ENCODE measurements around the gene ZNF669.

Gene ZNF669

DNA sequence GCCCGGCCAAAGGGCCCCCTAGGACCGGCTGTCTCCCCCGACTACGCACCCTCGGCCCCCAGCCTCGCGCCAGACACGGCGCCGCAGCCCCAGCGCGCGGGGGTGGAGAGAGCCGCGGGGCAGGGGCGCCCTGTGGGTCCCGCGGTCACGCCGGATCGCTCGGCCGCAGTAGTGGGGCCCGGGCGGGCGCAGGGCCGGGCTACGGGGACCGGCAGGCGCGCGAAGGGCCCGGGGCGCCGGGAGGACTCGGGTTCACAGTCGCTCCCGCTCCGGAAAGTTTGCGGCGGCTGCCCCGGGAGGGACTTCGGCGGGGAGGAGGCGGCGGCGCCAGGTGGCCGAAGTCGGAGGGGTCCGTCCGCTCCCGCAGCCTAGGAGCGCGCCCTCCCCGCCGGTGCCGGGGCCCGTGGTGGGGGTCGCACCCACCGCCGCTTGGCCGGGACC lies 7.1 kb upstream of the ZNF669 start:
- no peak for DNase-seq (ENCODE audit: low read depth)

DNA sequence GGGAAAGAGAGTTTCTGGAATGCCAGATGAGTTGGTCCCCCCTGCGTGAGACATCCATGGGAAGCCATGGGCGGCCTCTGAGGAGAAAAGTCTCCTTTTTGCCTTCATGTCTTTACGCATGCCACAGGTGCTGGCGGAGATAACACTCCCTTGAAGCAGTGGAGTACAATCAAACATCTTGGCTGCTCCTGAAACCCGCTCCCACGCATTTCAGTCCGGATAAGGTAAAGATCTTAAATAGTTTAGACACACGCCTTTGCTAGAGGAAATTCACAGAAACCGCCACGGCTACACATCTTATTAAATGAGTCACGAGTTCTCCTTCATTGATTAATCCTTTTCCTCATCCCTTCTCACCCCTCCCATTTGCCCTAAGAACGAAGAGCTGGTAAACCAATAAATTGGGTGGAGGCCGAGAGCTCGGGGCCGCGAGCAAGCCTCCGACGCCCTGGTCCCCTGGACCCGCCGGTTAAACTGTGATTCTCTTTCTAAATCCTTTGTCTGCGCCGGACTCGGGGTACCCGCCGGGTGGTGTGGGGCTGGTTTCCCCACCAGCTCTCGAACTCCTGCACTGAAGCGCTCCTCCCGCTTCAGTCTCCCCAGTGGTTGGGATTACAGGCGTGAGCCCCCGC lies 6.6 kb upstream of the ZNF669 start:
- DNase-seq (ENCODE audit: low read depth), result no peak

DNA sequence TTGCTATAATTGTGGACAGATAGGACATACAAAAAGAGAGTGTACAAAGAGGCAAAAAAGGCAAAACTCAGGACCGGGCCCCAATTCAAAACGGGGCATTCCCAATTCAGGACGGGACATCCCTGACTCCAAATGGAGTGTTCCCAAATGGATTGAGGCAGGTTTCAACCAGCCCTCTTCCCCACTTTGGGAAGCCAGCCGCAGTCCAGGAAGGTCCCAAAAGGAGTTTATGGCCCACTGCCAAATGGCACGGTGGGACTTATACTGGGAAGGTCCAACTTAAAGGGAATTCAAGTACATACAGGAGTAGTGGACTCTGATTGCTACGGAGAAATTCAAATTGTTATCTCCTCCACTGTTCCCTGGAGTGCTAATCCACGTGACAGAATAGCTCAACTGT lies 3.5 kb upstream of the ZNF669 start:
- DNase-seq (ENCODE audit: low read depth), result no peak

GRCh38 chr1:247105966-247106365 lies 1.8 kb upstream of the ZNF669 start:
- no peak for DNase-seq (ENCODE audit: low read depth)

DNA sequence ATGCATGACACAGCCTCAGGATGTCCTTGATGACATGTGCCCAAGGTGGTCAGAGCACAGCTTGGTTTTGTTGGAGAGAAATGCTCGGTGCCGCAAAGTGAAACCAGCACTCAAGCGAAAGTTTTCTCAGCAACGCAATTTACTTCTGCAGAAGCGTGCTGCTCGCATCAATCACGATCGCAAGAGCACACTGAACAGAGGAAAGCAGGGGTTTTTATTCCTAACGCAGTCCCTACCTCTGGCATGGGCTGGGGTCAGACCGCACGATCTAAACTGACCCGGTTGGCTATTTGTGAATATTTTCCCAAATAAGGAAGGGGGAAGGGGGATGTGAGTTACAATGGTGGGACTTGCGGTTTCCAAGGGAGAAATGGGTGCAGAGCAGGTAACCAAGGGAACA lies 809 bp upstream of the ZNF669 start:
- no peak for DNase-seq (ENCODE audit: low read depth)

GRCh38 chr1:247102381-247102780 lies 1.8 kb downstream of the ZNF669 start:
- DNase-seq (ENCODE audit: low read depth), result no peak

DNA sequence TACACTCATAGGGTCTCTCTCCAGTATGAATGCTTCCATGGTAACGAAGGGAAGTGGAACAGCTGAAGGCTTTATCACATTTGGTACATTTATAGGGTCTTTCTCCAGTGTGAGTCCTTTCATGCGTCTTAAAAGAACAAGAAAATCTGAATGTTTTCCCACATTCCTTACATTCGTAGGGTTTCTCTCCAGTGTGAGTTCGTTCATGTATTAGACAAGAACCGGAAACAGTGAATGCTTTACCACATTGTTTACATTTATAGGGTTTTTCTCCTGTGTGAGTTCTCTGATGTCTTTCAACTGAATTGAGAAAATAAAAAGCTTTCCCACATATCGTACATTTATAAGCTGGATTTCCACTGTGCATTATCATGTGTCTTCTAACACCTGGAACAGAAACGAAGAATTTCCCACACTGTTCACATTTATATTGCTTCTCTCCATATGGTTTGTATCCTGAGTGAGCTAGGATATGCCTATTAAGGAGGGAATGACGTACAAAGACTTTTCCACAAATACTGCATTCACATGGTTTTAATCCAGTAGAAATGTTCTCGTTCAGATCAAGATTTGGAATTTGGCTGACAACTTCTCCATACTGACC lies 3.4 kb downstream of the ZNF669 start:
- no peak for DNase-seq (ENCODE audit: low read depth)

DNA sequence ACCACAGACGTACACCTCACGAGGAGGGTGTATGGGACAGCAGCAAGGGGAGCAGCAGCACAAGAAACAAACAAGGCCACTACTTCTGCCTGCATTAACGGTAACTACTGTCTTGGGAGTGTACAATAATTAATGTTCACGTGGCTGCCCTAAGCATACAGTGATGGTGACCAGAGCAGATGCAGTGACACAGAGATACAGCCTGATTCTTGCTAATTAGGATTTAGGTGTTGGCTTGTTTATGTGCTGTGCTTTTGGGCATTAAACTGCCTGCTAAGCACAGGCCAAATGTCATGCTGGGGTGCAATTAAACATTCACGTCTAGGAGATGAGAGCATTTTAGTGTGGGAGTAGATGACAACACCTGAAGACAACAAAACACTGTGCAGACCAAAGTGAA lies 7.2 kb downstream of the ZNF669 start:
- no peak for DNase-seq (ENCODE audit: low read depth)

GRCh38 chr1:247096544-247096943 lies 7.6 kb downstream of the ZNF669 start:
- DNase-seq (ENCODE audit: low read depth), result no peak

DNA sequence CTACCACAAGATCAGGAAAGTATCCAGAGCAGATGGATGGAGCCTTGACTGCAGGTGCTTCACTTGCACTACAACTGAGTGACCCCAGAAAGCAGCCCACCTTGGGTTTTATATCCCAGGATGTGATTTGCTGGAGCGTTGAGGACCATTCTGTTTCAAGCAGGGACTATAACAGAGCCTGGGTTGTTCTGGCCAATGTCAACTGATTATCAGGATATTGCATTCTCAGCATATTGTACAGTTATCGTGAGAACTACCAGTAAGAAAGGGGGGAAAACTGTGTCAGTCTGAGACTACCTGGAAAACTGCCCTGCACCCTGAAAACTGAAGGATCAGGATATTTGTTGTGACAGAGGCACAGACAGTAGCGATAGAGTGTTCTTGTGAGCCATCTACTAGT lies 8.0 kb downstream of the ZNF669 start:
- DNase-seq (ENCODE audit: low read depth), result no peak

DNA sequence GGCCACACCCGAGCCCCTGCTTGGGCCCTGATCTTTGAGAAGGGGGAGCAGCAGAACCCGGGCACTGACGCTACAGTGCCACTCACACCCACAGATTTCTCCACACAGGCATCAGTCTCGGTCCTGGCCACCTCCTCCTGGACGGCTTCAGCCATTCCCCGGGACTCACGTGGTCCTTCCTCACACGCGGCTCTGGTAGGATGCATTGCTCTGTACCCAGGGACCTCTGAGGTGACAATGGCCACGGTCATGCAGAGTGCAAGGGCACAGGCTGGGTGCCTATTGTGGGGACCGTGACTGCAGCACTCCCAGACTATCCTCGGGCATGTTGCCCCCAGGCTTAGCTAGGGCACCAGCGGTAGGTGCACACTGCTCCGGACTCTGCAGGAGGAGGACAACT lies 13.7 kb downstream of the ZNF669 start:
- DNase-seq (ENCODE audit: low read depth), result no peak

DNA sequence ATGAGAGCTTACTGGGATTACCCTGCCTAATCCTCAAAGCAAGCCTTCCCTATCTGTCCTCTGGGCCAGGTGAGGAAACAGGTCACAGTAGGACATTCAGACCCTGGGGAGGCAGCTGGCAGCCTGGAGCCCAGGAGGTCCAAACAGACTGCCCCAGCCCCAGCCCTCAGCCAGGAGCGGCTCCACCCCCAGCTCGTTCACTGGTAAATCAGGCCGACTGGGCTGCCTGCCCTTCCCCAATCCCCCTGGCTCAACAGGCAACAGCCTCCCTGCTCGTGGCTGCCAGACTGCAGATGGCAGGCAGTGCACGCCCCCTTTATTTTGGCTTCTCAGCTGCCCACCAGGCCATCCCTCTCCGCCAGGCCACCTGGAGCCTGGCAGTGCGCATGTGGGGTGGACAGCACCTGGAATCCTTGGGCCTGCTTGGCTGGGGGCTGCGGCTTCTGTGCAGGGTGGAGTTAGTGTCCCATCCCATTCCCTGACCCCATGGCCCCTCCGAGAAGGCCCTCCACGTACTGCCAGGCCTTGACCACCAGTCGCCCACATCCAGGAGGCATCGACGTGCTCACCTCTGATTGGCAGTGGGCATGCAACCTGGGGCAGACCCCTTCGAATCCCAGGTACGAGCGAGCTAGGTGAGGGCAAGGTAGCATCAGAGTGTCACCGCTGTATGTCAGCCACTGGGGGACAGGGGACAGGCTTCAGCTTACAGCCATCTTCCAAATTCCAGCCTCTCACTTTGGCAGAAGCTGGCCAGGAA lies 14.4 kb downstream of the ZNF669 start:
- DNase-seq (ENCODE audit: low read depth), result no peak

DNA sequence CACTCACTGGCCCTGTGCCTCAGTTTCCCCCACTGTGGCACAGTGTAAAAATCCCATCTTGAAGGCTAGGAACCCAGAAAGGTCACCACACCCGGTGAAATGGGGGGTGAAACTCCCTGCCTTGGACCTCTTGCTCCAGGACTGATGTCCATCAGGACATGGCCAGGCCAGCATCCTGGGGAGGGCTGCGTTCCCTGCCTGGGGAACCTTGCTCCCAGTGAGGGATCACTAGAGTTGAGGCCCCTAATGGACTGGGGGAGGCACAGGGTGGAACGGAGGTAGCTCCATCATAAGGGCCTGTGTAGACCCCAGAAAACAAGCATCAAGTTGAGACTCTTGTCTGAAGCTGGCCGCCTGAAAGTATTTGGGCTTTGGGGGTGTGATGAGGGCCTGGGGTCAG lies 15.2 kb downstream of the ZNF669 start:
- no peak for DNase-seq (ENCODE audit: low read depth)

- DNase-seq (ENCODE audit: low read depth), result no peak
These were observed 16.9 kb downstream of the ZNF669 start for GRCh38 chr1:247087256-247087655.

DNA sequence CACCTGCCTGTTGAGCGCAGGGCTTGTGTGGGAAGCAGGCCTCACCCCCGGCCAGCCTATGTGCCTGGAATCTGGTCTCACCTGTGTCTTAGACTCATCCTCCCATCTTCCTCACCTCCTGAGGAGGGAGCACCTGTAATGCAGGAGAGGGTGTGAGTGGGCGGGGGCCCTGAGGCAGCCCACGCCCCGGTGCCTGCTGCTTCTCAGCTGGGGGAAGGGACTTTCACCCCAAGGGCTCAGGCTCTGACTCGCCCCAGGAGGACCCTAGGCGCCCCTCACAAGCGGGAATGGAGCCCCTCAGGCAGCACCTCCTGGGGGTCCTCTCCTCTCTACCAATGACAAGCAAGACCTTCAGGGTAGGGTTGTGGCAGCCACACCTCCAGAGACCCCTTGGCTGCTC lies 18.8 kb downstream of the ZNF669 start:
- no peak for DNase-seq (ENCODE audit: low read depth)

- DNase-seq (ENCODE audit: low read depth), result no peak
These were observed 19.4 kb downstream of the ZNF669 start for GRCh38 chr1:247084771-247085170.

GRCh38 chr1:247079141-247079874 lies 24.8 kb downstream of the ZNF669 start:
- DNase-seq (ENCODE audit: low read depth), result no peak

DNA sequence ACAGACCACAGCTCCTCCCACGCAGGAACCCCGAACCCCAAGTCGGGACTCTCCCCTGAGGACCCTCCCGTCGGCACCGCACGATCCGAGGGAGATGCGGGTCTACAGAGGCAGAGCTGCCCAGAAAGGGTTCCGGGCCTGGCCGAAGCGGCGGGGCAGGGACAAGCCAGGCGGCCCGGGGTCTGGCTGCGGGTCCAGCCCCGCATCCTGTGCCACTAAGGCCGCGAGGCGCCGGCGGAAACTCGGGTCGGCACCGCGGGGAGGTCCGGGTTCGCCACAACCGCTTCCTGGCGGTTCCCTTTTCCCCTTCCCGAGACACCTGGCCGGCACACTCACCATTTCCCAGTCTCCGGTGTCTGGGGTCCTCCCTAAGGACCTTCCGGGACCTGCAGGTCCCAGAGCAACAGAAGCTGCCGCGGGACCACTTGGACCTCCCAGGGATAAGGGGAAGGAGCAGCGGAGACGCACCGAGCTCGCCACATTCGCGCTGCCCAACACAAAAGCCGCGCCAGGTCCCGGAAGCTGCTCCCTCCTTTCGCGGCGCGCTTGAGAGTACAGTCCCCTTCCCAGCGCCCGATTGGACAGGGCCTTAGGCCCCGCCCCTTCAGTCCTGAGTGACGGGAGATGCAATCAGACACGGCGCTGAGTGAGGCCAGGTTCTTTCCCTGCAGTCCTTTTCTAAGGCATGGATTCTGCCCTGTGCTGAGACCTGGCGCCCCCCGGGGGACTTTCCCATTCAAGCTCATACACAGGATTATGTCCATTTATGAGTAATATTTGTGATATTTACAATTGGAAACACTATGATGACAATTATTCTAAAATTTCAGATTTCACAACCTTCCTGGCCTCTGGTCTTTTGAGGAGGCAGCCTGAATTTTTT lies 25.7 kb downstream of the ZNF669 start, which contains the start of gene ZNF670:
ZNF670 (minus strand) TSS at position 554 of the 883 bp plus-strand sequence; CDS start at position 339, 215 bp downstream.
- peak; percentile 76 for DNase-seq (ENCODE audit: low read depth)

GRCh38 chr1:247077876-247078257 lies 26.3 kb downstream of the ZNF669 start:
- DNase-seq (ENCODE audit: low read depth), result no peak

DNA sequence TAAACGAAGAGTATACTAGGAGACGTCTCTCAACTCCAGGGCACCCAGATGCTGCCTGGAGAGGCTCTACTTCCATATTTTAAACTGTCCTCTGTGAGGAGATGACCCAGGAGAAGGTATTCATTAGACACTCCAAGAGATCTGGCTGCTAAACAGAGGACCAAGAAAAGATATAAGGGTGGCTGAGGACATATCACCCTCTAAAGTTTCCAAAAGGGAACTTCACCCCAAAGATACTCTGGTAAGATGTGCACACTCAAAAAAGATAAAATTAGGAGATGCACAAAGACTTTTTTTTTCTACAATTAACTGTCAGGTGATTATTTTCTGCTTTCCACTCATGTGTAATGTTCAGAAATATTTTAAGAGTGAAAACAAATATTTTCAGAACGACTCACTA lies 26.9 kb downstream of the ZNF669 start:
- no peak for DNase-seq (ENCODE audit: low read depth)

DNA sequence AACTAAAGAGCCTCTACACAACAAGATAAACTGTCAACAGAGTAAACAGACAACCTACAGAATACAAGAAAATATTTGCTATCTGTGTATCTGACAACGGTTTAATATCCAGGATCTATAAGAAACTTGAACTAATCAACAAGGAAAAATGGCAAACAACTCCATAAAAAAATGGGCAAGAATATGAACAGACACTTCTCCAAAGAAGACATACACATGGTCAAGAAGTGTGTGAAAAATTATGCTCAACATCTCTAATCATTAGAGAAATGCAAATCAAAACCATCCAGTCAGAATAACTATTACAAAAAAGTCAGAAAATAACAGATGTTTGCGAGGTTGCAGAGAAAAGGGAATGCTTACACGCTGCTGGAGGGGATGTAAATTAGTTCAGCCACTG lies 33.5 kb downstream of the ZNF669 start:
- no peak for DNase-seq (ENCODE audit: low read depth)

DNA sequence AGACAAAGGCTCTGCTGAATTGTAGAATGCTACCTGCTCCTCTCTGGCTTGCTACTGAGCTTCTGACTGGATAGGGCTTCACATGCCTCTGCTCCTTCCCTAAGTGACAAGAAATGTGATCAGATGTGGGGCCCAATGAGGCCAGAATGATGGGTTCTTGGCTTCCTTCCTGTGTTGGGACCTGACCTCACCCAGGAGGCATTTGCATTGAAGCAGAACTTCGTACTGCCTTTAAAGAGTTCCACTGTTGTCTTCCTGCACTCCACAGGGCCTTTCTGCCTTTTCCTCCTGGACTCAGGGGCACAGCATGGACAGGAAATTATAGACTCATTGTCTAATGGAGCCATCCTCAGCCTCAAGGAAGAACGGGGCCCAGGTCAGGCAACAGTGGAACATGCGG lies 39.9 kb downstream of the ZNF669 start:
- no peak for DNase-seq (ENCODE audit: low read depth)
